ENCODE data around the gene SYN1. TPM values are rescaled to one million over a fixed set of nuclear protein-coding genes. Genes with fewer than 3 reads are reported as not detected.

The SYN1 gene
- total RNA-seq, 1 donor from 2014 or later = 2.2 TPM

DNA sequence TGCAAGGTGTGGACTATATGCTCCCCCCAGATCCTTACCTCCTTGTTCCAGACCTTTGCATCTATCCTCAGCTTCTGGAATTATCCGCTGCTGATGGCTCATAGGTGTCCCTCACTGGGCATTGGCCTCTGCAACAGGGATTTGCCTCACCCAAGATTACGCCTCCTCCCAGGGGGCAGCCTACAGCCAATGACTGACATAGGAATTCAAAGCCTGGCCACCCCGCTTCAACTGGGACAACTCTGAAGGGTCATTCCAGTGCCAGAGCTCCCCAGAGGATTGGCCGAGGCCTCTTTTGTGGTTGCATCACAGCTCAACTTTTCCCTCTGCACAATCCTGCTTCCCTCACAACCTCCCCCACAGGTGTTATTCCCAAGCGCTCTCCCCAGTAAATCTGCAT is 5.0 kb downstream of the SYN1 start:
- TF ChIP-seq EZH2 (IDR thresholded peaks at IDR 0.05; ENCODE audit: insufficient read depth, low read length) = no peak
- TF ChIP-seq, protein P1, sequence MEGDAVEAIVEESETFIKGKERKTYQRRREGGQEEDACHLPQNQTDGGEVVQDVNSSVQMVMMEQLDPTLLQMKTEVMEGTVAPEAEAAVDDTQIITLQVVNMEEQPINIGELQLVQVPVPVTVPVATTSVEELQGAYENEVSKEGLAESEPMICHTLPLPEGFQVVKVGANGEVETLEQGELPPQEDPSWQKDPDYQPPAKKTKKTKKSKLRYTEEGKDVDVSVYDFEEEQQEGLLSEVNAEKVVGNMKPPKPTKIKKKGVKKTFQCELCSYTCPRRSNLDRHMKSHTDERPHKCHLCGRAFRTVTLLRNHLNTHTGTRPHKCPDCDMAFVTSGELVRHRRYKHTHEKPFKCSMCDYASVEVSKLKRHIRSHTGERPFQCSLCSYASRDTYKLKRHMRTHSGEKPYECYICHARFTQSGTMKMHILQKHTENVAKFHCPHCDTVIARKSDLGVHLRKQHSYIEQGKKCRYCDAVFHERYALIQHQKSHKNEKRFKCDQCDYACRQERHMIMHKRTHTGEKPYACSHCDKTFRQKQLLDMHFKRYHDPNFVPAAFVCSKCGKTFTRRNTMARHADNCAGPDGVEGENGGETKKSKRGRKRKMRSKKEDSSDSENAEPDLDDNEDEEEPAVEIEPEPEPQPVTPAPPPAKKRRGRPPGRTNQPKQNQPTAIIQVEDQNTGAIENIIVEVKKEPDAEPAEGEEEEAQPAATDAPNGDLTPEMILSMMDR (IDR thresholded peaks at IDR 0.05; ENCODE audit: insufficient read depth, low read depth, low read length) = no peak
- H3K27ac ChIP-seq (ENCODE audit: low read depth, low read length) = no peak overlapping the region
- no peaks in the 10 kb centered on the region for H3K79me2 ChIP-seq (ENCODE audit: insufficient read depth, low read length)
- H3K36me3 ChIP-seq (ENCODE audit: insufficient read depth, low read length) = no peaks in the 10 kb centered on the region
- no peak overlapping the region for H2AFZ ChIP-seq (ENCODE audit: low read depth, low read length)
- H3K4me3 ChIP-seq (ENCODE audit: insufficient read depth, low read depth, low read length) = no peak overlapping the region
- H4K20me1 ChIP-seq (ENCODE audit: insufficient read depth, low read length) = no peaks in the 10 kb centered on the region
- no peaks in the 10 kb centered on the region for H3K4me1 ChIP-seq (ENCODE audit: insufficient read depth, low read length)
- H3K9ac ChIP-seq (ENCODE audit: low read length) = no peak overlapping the region
- no peaks in the 10 kb centered on the region for H3K27me3 ChIP-seq (ENCODE audit: insufficient read depth, low read length)
- no peak for FAIRE-seq
- Mint-ChIP-seq H3K27ac (ENCODE audit: unreplicated experiment) (no peak overlapping the region), H3K36me3 (ENCODE audit: low read depth, unreplicated experiment) (no peaks in the 10 kb centered on the region), H3K27me3 (ENCODE audit: low read depth, unreplicated experiment) (peaks cover 16% of the 10 kb centered on the region), H3K9me3 (ENCODE audit: unreplicated experiment) (peaks cover 2% of the 10 kb centered on the region), H3K4me3 (ENCODE audit: unreplicated experiment) (no peak overlapping the region), H3K4me1 (ENCODE audit: low read depth, unreplicated experiment) (no peaks in the 10 kb centered on the region)
- DNase-seq (ENCODE audit: low read depth) = no peak
- no peak overlapping the region for H3K4me2 ChIP-seq (ENCODE audit: low read length)
- H3K9me3 ChIP-seq (ENCODE audit: insufficient read depth, low read depth, low read length) = no peaks in the 10 kb centered on the region

DNA sequence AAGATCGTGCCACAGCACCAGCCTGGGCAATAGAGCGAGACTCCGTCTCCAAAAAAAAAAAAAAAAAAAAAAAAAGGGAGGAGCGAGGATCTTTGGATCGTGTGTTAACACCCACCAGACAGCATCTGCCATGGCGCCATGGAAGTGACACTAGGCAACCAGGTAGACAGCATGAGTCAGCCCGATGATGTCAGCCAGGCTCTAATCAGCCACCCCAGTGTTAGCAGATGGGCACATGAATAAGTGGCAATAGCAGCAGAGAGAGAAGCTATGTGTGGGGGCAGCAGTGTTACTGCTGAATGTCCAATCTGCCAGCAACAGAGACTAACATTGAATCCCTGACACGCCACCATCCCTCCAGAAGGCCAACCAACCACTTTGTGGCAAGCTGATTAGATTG is 6.6 kb downstream of the SYN1 start:
- Mint-ChIP-seq H3K36me3 (ENCODE audit: low read depth, unreplicated experiment) (no peaks in the 10 kb centered on the region), H3K27ac (ENCODE audit: unreplicated experiment) (no peak overlapping the region), H3K4me1 (ENCODE audit: low read depth, unreplicated experiment) (no peaks in the 10 kb centered on the region), H3K27me3 (ENCODE audit: low read depth, unreplicated experiment) (peaks cover 12% of the 10 kb centered on the region), H3K4me3 (ENCODE audit: unreplicated experiment) (no peak overlapping the region), H3K9me3 (ENCODE audit: unreplicated experiment) (peaks cover 2% of the 10 kb centered on the region)
- Histone ChIP-seq H3K27ac (ENCODE audit: low read depth, low read length) (no peak overlapping the region), H3K9me3 (ENCODE audit: insufficient read depth, low read depth, low read length) (no peaks in the 10 kb centered on the region), H3K4me3 (ENCODE audit: insufficient read depth, low read depth, low read length) (no peak overlapping the region), H3K4me1 (ENCODE audit: insufficient read depth, low read length) (no peaks in the 10 kb centered on the region), H4K20me1 (ENCODE audit: insufficient read depth, low read length) (no peaks in the 10 kb centered on the region), H3K79me2 (ENCODE audit: insufficient read depth, low read length) (no peaks in the 10 kb centered on the region), H3K27me3 (ENCODE audit: insufficient read depth, low read length) (no peaks in the 10 kb centered on the region), H3K9ac (ENCODE audit: low read length) (no peak overlapping the region), H3K4me2 (ENCODE audit: low read length) (no peak overlapping the region), H3K36me3 (ENCODE audit: insufficient read depth, low read length) (no peaks in the 10 kb centered on the region), H2AFZ (ENCODE audit: low read depth, low read length) (no peak overlapping the region)
- TF ChIP-seq EZH2 (IDR thresholded peaks at IDR 0.05; ENCODE audit: insufficient read depth, low read length) = no peak
- TF ChIP-seq, protein P1 (IDR thresholded peaks at IDR 0.05; ENCODE audit: insufficient read depth, low read depth, low read length) = no peak
- FAIRE-seq = peak; percentile 77
- DNase-seq (ENCODE audit: low read depth) = no peak

DNA sequence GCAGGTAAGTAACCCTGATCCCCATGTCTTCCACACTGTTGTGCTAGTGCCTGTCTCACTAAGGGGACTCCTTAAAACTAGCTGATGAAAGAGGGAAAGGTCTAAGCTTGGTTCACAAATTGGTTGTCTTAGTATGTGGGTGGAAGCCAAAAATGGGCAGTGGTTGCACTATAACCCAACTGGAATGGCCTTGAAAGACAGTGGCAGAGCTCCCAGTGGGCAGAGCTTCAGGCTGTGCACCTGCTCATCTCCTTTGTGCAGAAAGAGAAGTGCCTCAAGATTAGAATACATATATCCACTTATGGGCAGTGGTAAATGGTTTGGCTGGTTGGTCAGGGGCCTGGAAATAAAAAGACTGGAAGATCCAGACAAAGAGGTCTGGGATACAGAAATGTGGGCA is 7.2 kb downstream of the SYN1 start:
- no peaks in the 10 kb centered on the region for H3K36me3 Mint-ChIP-seq (ENCODE audit: low read depth, unreplicated experiment)

More for the DNA sequence above, 7.2 kb downstream of the SYN1 start:
- H3K9me3 Mint-ChIP-seq (ENCODE audit: unreplicated experiment) = peaks cover 2% of the 10 kb centered on the region
- Histone ChIP-seq H3K79me2 (ENCODE audit: insufficient read depth, low read length) (no peaks in the 10 kb centered on the region), H3K4me2 (ENCODE audit: low read length) (no peak overlapping the region), H3K27me3 (ENCODE audit: insufficient read depth, low read length) (no peaks in the 10 kb centered on the region), H3K9me3 (ENCODE audit: insufficient read depth, low read depth, low read length) (no peaks in the 10 kb centered on the region), H3K4me1 (ENCODE audit: insufficient read depth, low read length) (no peaks in the 10 kb centered on the region), H3K9ac (ENCODE audit: low read length) (no peak overlapping the region), H4K20me1 (ENCODE audit: insufficient read depth, low read length) (no peaks in the 10 kb centered on the region), H3K4me3 (ENCODE audit: insufficient read depth, low read depth, low read length) (no peak overlapping the region), H2AFZ (ENCODE audit: low read depth, low read length) (no peak overlapping the region), H3K36me3 (ENCODE audit: insufficient read depth, low read length) (no peaks in the 10 kb centered on the region), H3K27ac (ENCODE audit: low read depth, low read length) (no peak overlapping the region)
- DNase-seq (ENCODE audit: low read depth) (no peak), FAIRE-seq (no peak)
- no peaks in the 10 kb centered on the region for H3K4me1 Mint-ChIP-seq (ENCODE audit: low read depth, unreplicated experiment)
- H3K27me3 Mint-ChIP-seq (ENCODE audit: low read depth, unreplicated experiment) = peaks cover 7% of the 10 kb centered on the region
- H3K27ac Mint-ChIP-seq (ENCODE audit: unreplicated experiment) = no peak overlapping the region
- no peak for TF ChIP-seq EZH2 (IDR thresholded peaks at IDR 0.05; ENCODE audit: insufficient read depth, low read length)
- TF ChIP-seq, protein P1 (IDR thresholded peaks at IDR 0.05; ENCODE audit: insufficient read depth, low read depth, low read length) = no peak
- H3K4me3 Mint-ChIP-seq (ENCODE audit: unreplicated experiment) = no peak overlapping the region
